Measurements from ENCODE around the gene PDE6B.

DNA sequence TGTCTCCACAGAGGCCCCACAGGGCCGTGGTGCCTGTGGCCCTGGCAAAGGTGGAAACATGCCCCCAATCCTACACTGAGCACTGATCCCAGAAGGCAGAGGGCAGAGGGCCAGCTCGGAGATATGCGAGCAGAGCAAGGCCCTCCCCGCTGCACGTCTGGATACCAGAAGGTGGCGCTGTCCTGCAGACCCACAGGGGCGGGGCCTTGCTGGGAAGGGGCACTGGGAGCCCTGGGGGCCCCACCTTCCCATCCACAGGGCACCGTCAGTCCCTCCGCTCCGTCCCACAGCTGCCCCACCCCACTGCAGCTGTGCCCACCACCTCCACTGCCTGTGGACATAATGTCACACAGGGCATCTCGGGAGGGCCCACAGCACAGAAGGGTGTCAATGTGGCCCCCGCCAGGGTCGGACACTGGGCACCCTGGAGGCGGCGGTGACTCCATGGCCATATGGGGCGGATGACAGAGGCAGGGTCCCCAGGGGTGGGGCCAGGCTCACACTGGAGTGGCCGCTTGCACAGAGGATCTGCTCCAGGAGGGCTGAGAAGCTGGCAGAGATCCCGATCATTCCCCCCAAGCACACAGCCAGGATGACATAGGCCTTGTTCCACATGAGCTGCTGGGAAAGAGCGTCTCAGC, 58.7 kb downstream of the PDE6B start:
- TF ChIP-seq, protein P1, sequence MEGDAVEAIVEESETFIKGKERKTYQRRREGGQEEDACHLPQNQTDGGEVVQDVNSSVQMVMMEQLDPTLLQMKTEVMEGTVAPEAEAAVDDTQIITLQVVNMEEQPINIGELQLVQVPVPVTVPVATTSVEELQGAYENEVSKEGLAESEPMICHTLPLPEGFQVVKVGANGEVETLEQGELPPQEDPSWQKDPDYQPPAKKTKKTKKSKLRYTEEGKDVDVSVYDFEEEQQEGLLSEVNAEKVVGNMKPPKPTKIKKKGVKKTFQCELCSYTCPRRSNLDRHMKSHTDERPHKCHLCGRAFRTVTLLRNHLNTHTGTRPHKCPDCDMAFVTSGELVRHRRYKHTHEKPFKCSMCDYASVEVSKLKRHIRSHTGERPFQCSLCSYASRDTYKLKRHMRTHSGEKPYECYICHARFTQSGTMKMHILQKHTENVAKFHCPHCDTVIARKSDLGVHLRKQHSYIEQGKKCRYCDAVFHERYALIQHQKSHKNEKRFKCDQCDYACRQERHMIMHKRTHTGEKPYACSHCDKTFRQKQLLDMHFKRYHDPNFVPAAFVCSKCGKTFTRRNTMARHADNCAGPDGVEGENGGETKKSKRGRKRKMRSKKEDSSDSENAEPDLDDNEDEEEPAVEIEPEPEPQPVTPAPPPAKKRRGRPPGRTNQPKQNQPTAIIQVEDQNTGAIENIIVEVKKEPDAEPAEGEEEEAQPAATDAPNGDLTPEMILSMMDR (conservative IDR thresholded peaks at IDR 0.05 in 1 of 2, IDR thresholded peaks at IDR 0.05 in 1 of 2; ENCODE audit: extremely low read depth in 1 of 2, insufficient read depth in 1 of 2, low read depth in 1 of 2, low read length in 2 of 2), result peak; percentile 51 to 64
- TF ChIP-seq EZH2 (IDR thresholded peaks at IDR 0.05; ENCODE audit: borderline replicate concordance, low read length), result no peak
